GM10847 (cell line): Measurements from ENCODE around the gene GPSM1.

ENCODE experiments used
- POLR2A ChIP-seq: IDR thresholded peaks from 2 replicates; pipeline ENCODE4 v1.6.1; 2011; ENCODE audit not compliant: insufficient read length; ENCODE audit errors: extremely low read depth

The GPSM1 gene

GRCh38 chr9:136400038-136400834 lies 72.9 kb downstream of the GPSM1 start, which contains the start of gene SNAPC4:
Gene SNAPC4 (minus strand): TSS chr9:136400170. CDS start chr9:136398428, 1,742 bp downstream.
- peak; percentile 91 for TF ChIP-seq POLR2A

- no peak for TF ChIP-seq POLR2A
These were observed 74.0 kb downstream of the GPSM1 start for GRCh38 chr9:136401173-136401922.

- TF ChIP-seq POLR2A, result no peak
These were observed 74.7 kb downstream of the GPSM1 start for GRCh38 chr9:136402067-136402466.

GRCh38 chr9:136403538-136403914 lies 76.2 kb downstream of the GPSM1 start:
- TF ChIP-seq POLR2A, result peak; percentile 18

GRCh38 chr9:136403915-136404800 lies 76.8 kb downstream of the GPSM1 start:
- no peak for TF ChIP-seq POLR2A

GRCh38 chr9:136404801-136405136 lies 77.4 kb downstream of the GPSM1 start:
- no peak for TF ChIP-seq POLR2A

- no peak for TF ChIP-seq POLR2A
These were observed 78.1 kb downstream of the GPSM1 start for GRCh38 chr9:136405481-136405880.

- no peak for TF ChIP-seq POLR2A
These were observed 80.6 kb downstream of the GPSM1 start for GRCh38 chr9:136407911-136408310.
